ENCODE measurements around the gene FADS2. TPM values are rescaled to one million over a fixed set of nuclear protein-coding genes. Genes with fewer than 3 reads are reported as not detected.

Gene FADS2
- total RNA-seq, 4 donors from 2014 or later: 17.6 to 40.0 (median 33.4) TPM

DNA sequence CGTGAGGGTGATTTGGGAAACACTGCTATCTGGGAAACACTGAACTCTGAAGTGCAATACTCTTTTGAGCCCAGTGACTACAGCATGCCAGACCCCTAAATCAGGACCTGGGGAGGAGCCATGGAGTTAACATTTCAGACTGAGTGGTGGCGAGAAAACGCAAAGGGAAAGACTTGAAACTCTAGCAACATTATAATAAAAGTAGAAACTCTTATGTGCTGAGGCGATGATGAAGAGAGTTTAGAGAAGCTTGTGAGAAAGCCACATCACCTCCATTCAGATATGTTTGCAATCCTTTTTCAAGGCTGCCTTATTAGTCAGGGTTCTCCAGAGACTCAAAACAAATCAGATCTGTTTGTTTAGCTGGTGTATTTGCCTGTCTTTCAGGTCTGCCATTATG is 33.5 kb upstream of the FADS2 start:
- no peak overlapping the region for H3K4me3 ChIP-seq
- WGBS, 2 donors (ENCODE audit: low coverage in 1 of 2): 90 to 97% methylated on average over 3 to 4 of the region's 4 CpGs
- ATAC-seq: no peak
- H3K27ac ChIP-seq: no peak overlapping the region
- peaks cover 0 to 51% (median 27%) of the 10 kb centered on the region in 3 donors for H3K4me1 ChIP-seq
- H3K9me3 ChIP-seq: no peaks in the 10 kb centered on the region
- H3K36me3 ChIP-seq: peaks cover 0 to 22% of the 10 kb centered on the region in 2 donors
- no peaks in the 10 kb centered on the region for H3K27me3 ChIP-seq
- no peak for TF ChIP-seq POLR2A (IDR thresholded peaks at IDR 0.05)
- no peak for TF ChIP-seq EP300 (IDR thresholded peaks at IDR 0.05)
- TF ChIP-seq POLR2AphosphoS5 (IDR thresholded peaks at IDR 0.05): no peak
- TF ChIP-seq, protein P1, sequence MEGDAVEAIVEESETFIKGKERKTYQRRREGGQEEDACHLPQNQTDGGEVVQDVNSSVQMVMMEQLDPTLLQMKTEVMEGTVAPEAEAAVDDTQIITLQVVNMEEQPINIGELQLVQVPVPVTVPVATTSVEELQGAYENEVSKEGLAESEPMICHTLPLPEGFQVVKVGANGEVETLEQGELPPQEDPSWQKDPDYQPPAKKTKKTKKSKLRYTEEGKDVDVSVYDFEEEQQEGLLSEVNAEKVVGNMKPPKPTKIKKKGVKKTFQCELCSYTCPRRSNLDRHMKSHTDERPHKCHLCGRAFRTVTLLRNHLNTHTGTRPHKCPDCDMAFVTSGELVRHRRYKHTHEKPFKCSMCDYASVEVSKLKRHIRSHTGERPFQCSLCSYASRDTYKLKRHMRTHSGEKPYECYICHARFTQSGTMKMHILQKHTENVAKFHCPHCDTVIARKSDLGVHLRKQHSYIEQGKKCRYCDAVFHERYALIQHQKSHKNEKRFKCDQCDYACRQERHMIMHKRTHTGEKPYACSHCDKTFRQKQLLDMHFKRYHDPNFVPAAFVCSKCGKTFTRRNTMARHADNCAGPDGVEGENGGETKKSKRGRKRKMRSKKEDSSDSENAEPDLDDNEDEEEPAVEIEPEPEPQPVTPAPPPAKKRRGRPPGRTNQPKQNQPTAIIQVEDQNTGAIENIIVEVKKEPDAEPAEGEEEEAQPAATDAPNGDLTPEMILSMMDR (IDR thresholded peaks at IDR 0.05): no peak

DNA sequence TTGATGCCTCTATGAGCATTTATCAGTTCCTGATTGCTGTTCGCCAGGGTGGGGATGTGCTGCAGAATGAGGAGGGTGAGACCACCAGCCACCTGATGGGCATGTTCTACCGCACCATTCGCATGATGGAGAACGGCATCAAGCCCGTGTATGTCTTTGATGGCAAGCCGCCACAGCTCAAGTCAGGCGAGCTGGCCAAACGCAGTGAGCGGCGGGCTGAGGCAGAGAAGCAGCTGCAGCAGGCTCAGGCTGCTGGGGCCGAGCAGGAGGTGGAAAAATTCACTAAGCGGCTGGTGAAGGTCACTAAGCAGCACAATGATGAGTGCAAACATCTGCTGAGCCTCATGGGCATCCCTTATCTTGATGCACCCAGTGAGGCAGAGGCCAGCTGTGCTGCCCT is 32.6 kb upstream of the FADS2 start:
- H3K9me3 ChIP-seq: no peaks in the 10 kb centered on the region
- no peaks in the 10 kb centered on the region for H3K27me3 ChIP-seq
- no peak overlapping the region for H3K27ac ChIP-seq
- WGBS, 2 donors (ENCODE audit: low coverage in 1 of 2): 72% methylated on average over 11 of the region's 12 CpGs; no CpG with 5 or more reads in 1 of the 2 donors
- H3K4me3 ChIP-seq: no peak overlapping the region
- H3K4me1 ChIP-seq: peaks cover 0 to 42% (median 27%) of the 10 kb centered on the region in 3 donors
- ATAC-seq: no peak
- peaks cover 0 to 14% of the 10 kb centered on the region in 2 donors for H3K36me3 ChIP-seq
- TF ChIP-seq EP300 (IDR thresholded peaks at IDR 0.05): no peak
- TF ChIP-seq POLR2A (IDR thresholded peaks at IDR 0.05): no peak
- no peak for TF ChIP-seq POLR2AphosphoS5 (IDR thresholded peaks at IDR 0.05)
- TF ChIP-seq, protein P1 (IDR thresholded peaks at IDR 0.05): no peak

DNA sequence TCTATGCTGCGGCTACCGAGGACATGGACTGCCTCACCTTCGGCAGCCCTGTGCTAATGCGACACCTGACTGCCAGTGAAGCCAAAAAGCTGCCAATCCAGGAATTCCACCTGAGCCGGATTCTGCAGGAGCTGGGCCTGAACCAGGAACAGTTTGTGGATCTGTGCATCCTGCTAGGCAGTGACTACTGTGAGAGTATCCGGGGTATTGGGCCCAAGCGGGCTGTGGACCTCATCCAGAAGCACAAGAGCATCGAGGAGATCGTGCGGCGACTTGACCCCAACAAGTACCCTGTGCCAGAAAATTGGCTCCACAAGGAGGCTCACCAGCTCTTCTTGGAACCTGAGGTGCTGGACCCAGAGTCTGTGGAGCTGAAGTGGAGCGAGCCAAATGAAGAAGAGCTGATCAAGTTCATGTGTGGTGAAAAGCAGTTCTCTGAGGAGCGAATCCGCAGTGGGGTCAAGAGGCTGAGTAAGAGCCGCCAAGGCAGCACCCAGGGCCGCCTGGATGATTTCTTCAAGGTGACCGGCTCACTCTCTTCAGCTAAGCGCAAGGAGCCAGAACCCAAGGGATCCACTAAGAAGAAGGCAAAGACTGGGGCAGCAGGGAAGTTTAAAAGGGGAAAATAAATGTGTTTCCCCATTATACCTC is 32.1 kb upstream of the FADS2 start:
- Histone ChIP-seq H3K36me3 (peaks cover 0 to 14% of the 10 kb centered on the region in 2 donors), H3K9me3 (no peaks in the 10 kb centered on the region), H3K4me3 (no peak overlapping the region), H3K4me1 (peaks cover 0 to 39% (median 24%) of the 10 kb centered on the region in 3 donors), H3K27me3 (no peaks in the 10 kb centered on the region), H3K27ac (no peak overlapping the region)
- ATAC-seq: no peak
- 90 to 93% methylated on average over 2 to 10 of the region's 18 CpGs for WGBS, 2 donors (ENCODE audit: low coverage in 1 of 2)
- TF ChIP-seq POLR2AphosphoS5 (IDR thresholded peaks at IDR 0.05): no peak
- TF ChIP-seq, protein P1 (IDR thresholded peaks at IDR 0.05): no peak
- TF ChIP-seq POLR2A (IDR thresholded peaks at IDR 0.05): no peak
- TF ChIP-seq EP300 (IDR thresholded peaks at IDR 0.05): no peak

DNA sequence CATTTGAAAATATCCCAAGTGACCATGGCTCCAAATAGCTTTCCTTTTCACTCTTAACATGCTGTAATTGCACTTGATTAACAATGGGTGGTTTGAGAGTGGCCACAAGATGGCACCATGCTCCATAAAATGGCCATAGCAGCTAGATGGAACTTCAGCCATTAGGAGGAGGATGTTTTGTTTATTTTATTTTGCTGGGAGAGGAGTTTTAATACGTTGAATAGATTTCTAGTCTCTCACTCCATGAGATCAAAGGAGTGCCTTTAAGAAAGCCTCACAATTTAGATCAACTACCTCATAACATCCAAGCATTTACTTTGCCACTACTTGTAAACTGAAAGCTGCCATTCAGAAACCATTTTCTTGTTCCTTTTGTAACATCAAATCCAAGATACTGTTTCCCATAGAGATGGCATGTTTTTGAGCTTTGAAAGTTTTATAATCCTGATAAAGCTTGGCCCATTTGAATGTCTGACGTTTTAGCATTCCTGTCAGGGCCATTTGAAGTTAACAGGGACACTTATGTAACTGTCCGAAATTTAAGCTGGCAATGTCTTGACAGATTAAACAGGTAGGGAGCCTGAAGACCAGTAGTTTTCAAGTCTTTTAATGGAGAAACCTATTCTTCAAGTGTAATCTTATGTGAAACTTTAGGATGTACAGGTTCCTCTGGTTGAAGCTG is 30.7 kb upstream of the FADS2 start:
- Histone ChIP-seq H3K36me3 (peaks cover 0 to 28% of the 10 kb centered on the region in 2 donors), H3K4me1 (peaks cover 0 to 29% (median 15%) of the 10 kb centered on the region in 3 donors), H3K4me3 (no peak overlapping the region), H3K27ac (peak overlapping the region; percentile 60 to 71 (median 66)), H3K27me3 (no peaks in the 10 kb centered on the region), H3K9me3 (no peaks in the 10 kb centered on the region)
- whole genome bisulfite sequencing, 2 donors (ENCODE audit: low coverage in 1 of 2): 14 to 20% methylated on average over 3 of the region's 3 CpGs
- TF ChIP-seq POLR2AphosphoS5 (IDR thresholded peaks at IDR 0.05) (peak; percentile 33), EP300 (IDR thresholded peaks at IDR 0.05) (no peak)
- TF ChIP-seq, protein P1 (IDR thresholded peaks at IDR 0.05): peak; percentile 77 to 94 (median 88)
- ATAC-seq: peak; percentile 44
